Trophoblast cell (in vitro differentiated cells and primary cell): ENCODE data around the gene RPTOR.

ENCODE experiments used
- DNase-seq, 2 donors: peaks; one replicate each; pipeline ENCODE4 v3.0.0-alpha.2; 2016
- H2AFZ ChIP-seq: 2 replicates; pipeline ENCODE4 v1.6.1; 2013; ENCODE audit warnings: low read length, moderate library complexity, mild to moderate bottlenecking; ENCODE audit not compliant: insufficient read depth, poor library complexity
- H2AK5ac ChIP-seq: 2 replicates; pipeline ENCODE4 v1.6.1; 2013; ENCODE audit warnings: mild to moderate bottlenecking, low read length
- H2BK120ac ChIP-seq: 2 replicates; pipeline ENCODE4 v1.6.1; 2013; ENCODE audit warnings: low read length, mild to moderate bottlenecking, moderate library complexity; ENCODE audit not compliant: insufficient read depth, poor library complexity
- H2BK12ac ChIP-seq: 2 replicates; pipeline ENCODE4 v1.6.1; 2013; ENCODE audit warnings: mild to moderate bottlenecking, low read length, moderate library complexity
- H2BK5ac ChIP-seq: 2 replicates; pipeline ENCODE4 v1.6.1; 2013; ENCODE audit warnings: low read length, low read depth, moderate library complexity, mild to moderate bottlenecking; ENCODE audit not compliant: poor library complexity
- H3K14ac ChIP-seq: 2 replicates; pipeline ENCODE4 v1.6.1; 2013; ENCODE audit warnings: mild to moderate bottlenecking, low read length
- H3K18ac ChIP-seq: 2 replicates; pipeline ENCODE4 v1.6.1; 2013; ENCODE audit warnings: mild to moderate bottlenecking, low read length
- H3K23ac ChIP-seq: 2 replicates; pipeline ENCODE4 v1.6.1; 2013; ENCODE audit warnings: low read length
- H3K27ac ChIP-seq: 2 replicates; pipeline ENCODE4 v1.5.1; 2013; ENCODE audit warnings: low read depth, mild to moderate bottlenecking, inconsistent platforms, low read length, moderate library complexity
- H3K27me3 ChIP-seq: 2 replicates; pipeline ENCODE4 v1.6.1; 2013; ENCODE audit warnings: inconsistent platforms, mild to moderate bottlenecking, low read length, moderate library complexity; ENCODE audit not compliant: insufficient read depth
- H3K36me3 ChIP-seq, 2 experiments: 1 replicate in 1 of 2; 2 replicates in 1 of 2; pipeline ENCODE4 v1.6.1; 2013; ENCODE audit warnings: low read length in 2 of 2, mild to moderate bottlenecking in 2 of 2, moderate library complexity in 1 of 2; ENCODE audit not compliant: insufficient read depth in 2 of 2, control insufficient read depth in 1 of 2
- H3K4ac ChIP-seq: 2 replicates; pipeline ENCODE4 v1.6.1; 2013; ENCODE audit warnings: low read depth, mild to moderate bottlenecking, low read length, moderate library complexity
- H3K4me1 ChIP-seq, 2 experiments: 1 replicate in 1 of 2; 2 replicates in 1 of 2; pipeline ENCODE4 v1.6.1; 2013; ENCODE audit warnings: low read length in 2 of 2, mild to moderate bottlenecking in 2 of 2, moderate library complexity in 1 of 2; ENCODE audit not compliant: insufficient read depth in 2 of 2, control insufficient read depth in 1 of 2
- H3K4me2 ChIP-seq: 2 replicates; pipeline ENCODE4 v1.6.1; 2013; ENCODE audit warnings: inconsistent platforms, mild to moderate bottlenecking, low read length, moderate library complexity
- H3K4me3 ChIP-seq: 2 replicates; pipeline ENCODE4 v1.5.1; 2013; ENCODE audit warnings: mild to moderate bottlenecking, low read depth, low read length, inconsistent platforms
- H3K79me1 ChIP-seq: one replicate; pipeline ENCODE4 v1.6.1; 2013; ENCODE audit warnings: low read length
- H3K79me2 ChIP-seq: 2 replicates; pipeline ENCODE4 v1.6.1; 2013; ENCODE audit warnings: low read length, mild to moderate bottlenecking; ENCODE audit not compliant: control insufficient read depth, insufficient read depth, poor library complexity
- H3K9ac ChIP-seq: 2 replicates; pipeline ENCODE4 v1.6.1; 2013; ENCODE audit warnings: mild to moderate bottlenecking, low read length
- H3K9me3 ChIP-seq: 2 replicates; pipeline ENCODE4 v1.6.1; 2013; ENCODE audit warnings: low read depth, mild to moderate bottlenecking, control low read depth, inconsistent platforms, low read length; ENCODE audit not compliant: insufficient read depth
- H4K12ac ChIP-seq: 2 replicates; pipeline ENCODE4 v1.6.1; 2013; ENCODE audit warnings: low read depth, mild to moderate bottlenecking, low read length, moderate library complexity
- H4K8ac ChIP-seq: 2 replicates; pipeline ENCODE4 v1.6.1; 2013; ENCODE audit warnings: low read depth, mild to moderate bottlenecking, low read length, moderate library complexity
- H4K91ac ChIP-seq: one replicate; pipeline ENCODE4 v1.6.1; 2013; ENCODE audit warnings: low read depth, mild to moderate bottlenecking, low read length, moderate library complexity
- WGBS: extraction: QIAGEN DNeasy Blood & Tissue Kit; methylation state at CpG from one replicate; pipeline ENCODE4 v1.1.7; 2013; ENCODE audit warnings: missing lambda C conversion rate; ENCODE audit not compliant: insufficient read length, insufficient coverage; ENCODE audit errors: extremely low coverage; 5-methylcytosine and 5-hydroxymethylcytosine counted together

RPTOR gene

DNA sequence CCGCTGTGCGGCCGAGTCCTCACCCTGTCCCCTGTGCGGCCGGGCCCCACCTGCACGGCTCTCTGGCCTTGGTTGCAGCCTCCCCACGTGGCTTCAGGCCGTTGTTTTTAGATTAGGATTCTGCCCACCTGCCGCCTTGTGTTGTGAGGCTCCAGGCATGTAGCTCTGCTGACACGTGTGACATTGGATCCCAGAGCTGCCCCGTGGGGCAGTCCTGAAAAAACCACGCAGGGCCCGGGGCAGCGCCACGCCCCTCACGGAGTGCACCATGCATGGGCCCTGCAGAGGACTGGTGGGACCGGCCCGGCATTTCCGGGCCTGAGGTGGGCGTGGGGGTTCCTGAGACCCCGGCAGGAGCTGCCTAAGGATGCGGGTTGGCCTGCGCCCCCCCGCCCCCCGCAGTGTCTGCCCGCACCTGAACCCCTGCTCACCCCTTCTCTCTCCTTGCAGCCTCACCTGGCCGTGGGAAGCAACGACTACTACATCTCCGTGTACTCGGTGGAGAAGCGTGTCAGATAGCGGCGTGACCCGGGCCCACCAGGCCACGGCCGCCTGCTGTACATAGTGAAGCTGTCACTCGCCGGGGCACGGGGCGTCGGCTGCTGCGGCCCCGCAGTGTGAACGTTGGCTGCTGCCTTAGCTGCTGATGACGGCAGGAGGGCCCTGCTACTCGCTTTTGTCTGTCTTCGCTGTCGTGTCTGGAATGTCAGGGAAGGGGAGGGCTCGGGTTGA is 419.3 kb downstream of the RPTOR start:
- H3K9me3 ChIP-seq, result peaks cover 2% of the 10 kb centered on the region
- no peak overlapping the region for H2BK12ac ChIP-seq
- H2AK5ac ChIP-seq, result no peak overlapping the region
- no peak overlapping the region for H4K8ac ChIP-seq
- no peak overlapping the region for H3K27ac ChIP-seq
- no peak overlapping the region for H3K4ac ChIP-seq
- no peak overlapping the region for H4K12ac ChIP-seq
- H2BK5ac ChIP-seq, result no peak overlapping the region
- H3K9ac ChIP-seq, result no peak overlapping the region
- H3K18ac ChIP-seq, result no peak overlapping the region
- H3K36me3 ChIP-seq, result peaks cover 9 to 12% of the 10 kb centered on the region in 2 experiments
- H3K27me3 ChIP-seq, result no peaks in the 10 kb centered on the region
- no peak overlapping the region for H3K14ac ChIP-seq
- H2BK120ac ChIP-seq, result no peak overlapping the region
- H3K4me1 ChIP-seq, result peaks cover 3 to 9% of the 10 kb centered on the region in 2 experiments
- no peak overlapping the region for H3K4me3 ChIP-seq
- no peak overlapping the region for H3K4me2 ChIP-seq
- H2AFZ ChIP-seq, result no peak overlapping the region
- no peak overlapping the region for H3K23ac ChIP-seq
- WGBS, result no CpG with 5 or more reads among the region's 49 CpGs
- peaks cover 1% of the 10 kb centered on the region for H3K79me2 ChIP-seq
- DNase-seq, result no peak
- H4K91ac ChIP-seq, result no peak overlapping the region
- peaks cover 7% of the 10 kb centered on the region for H3K79me1 ChIP-seq

DNA sequence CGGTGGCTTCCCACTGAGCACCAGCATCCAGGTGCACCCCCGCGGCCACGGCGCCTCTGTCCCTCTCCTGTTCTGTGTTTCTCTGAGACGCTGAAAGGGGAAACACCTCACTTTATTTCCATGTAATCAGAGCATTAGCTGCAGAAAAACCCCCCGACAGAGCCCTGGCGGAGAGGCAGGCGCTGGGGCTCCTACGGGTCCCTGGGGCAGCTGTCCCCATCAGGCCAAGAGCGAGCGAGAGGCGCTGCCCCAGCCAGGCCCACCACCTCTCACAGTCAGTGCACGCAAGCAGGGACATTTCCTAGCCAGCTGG is 419.9 kb downstream of the RPTOR start:
- Histone ChIP-seq H2AK5ac (no peak overlapping the region), H3K4me1 (peaks cover 2 to 9% of the 10 kb centered on the region in 2 experiments), H3K4me2 (no peak overlapping the region), H3K9me3 (peaks cover 2% of the 10 kb centered on the region), H2BK120ac (no peak overlapping the region), H2BK12ac (no peak overlapping the region), H4K12ac (no peak overlapping the region), H2AFZ (no peak overlapping the region), H4K91ac (no peak overlapping the region), H3K4me3 (no peak overlapping the region), H3K27me3 (no peaks in the 10 kb centered on the region), H3K18ac (no peak overlapping the region), H3K23ac (no peak overlapping the region), H3K79me1 (peaks cover 4% of the 10 kb centered on the region), H3K14ac (no peak overlapping the region), H3K36me3 (peaks cover 9 to 12% of the 10 kb centered on the region in 2 experiments), H3K9ac (no peak overlapping the region), H4K8ac (no peak overlapping the region), H3K4ac (no peak overlapping the region), H3K27ac (no peak overlapping the region), H3K79me2 (peaks cover 1% of the 10 kb centered on the region), H2BK5ac (no peak overlapping the region)
- DNase-seq, result no peak
- no CpG with 5 or more reads among the region's 14 CpGs for WGBS

DNA sequence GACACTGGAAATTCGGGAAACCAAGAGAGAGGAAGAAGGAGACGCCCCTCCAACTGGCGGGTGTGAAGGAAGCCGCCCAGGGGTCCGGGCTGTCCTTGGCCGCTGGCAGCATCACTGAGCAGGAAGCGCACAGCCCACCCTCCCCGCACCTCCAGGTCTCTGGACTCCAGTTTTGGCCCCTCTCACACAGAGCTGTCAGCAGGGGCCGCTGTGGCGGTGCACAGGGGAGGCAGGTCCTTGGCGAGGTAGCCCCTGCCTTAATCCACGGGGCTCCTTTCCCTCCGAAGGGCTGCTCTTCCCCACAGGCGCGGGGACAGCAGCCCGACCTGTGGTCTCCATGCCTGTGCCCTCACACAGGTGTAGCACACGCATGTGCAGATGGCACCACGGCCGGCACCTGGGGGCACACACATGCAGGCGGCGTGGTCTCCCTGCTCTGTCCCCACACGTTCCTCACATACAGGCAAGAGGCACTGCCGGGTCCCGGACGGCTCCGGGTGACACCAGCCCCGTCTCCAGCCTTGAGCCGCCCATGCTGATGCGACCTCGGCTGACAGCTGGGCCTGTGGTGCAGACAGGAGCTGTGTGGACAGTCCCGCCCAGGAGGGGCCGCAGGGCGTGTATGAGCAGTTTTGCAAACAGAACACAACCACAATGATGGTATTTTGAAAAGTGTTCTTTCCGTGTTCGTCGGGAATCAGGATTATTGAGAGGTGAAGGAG is 420.4 kb downstream of the RPTOR start:
- H4K12ac ChIP-seq, result no peak overlapping the region
- H3K4me2 ChIP-seq, result no peak overlapping the region
- no peak overlapping the region for H3K9ac ChIP-seq
- H2AFZ ChIP-seq, result no peak overlapping the region
- H3K4ac ChIP-seq, result no peak overlapping the region
- no peak overlapping the region for H2BK5ac ChIP-seq
- H4K91ac ChIP-seq, result no peak overlapping the region
- DNase-seq, result no peak
- no CpG with 5 or more reads among the region's 36 CpGs for WGBS
- H2BK12ac ChIP-seq, result no peak overlapping the region
- H3K36me3 ChIP-seq, result peaks cover 9 to 12% of the 10 kb centered on the region in 2 experiments
- H3K79me2 ChIP-seq, result peaks cover 1% of the 10 kb centered on the region
- no peak overlapping the region for H3K4me3 ChIP-seq
- no peak overlapping the region for H3K14ac ChIP-seq
- H2BK120ac ChIP-seq, result no peak overlapping the region
- no peak overlapping the region for H4K8ac ChIP-seq
- H3K9me3 ChIP-seq, result peaks cover 2% of the 10 kb centered on the region
- no peak overlapping the region for H3K27ac ChIP-seq
- no peaks in the 10 kb centered on the region for H3K27me3 ChIP-seq
- H3K18ac ChIP-seq, result no peak overlapping the region
- no peak overlapping the region for H3K23ac ChIP-seq
- H2AK5ac ChIP-seq, result no peak overlapping the region
- peaks cover 4% of the 10 kb centered on the region for H3K79me1 ChIP-seq
- peaks cover 2 to 5% of the 10 kb centered on the region in 2 experiments for H3K4me1 ChIP-seq

GRCh38 chr17:80965606-80966005 is 421.0 kb downstream of the RPTOR start:
- Histone ChIP-seq H3K4ac (no peak overlapping the region), H2AFZ (no peak overlapping the region), H4K8ac (no peak overlapping the region), H3K14ac (no peak overlapping the region), H3K27me3 (no peaks in the 10 kb centered on the region), H3K9ac (no peak overlapping the region), H3K27ac (no peak overlapping the region), H3K79me2 (no peaks in the 10 kb centered on the region), H4K91ac (no peak overlapping the region), H2AK5ac (no peak overlapping the region), H2BK5ac (no peak overlapping the region), H3K4me2 (no peak overlapping the region), H3K36me3 (peaks cover 6 to 8% of the 10 kb centered on the region in 2 experiments), H2BK120ac (no peak overlapping the region), H3K18ac (no peak overlapping the region), H3K23ac (no peak overlapping the region), H3K9me3 (peaks cover 2% of the 10 kb centered on the region), H3K79me1 (no peaks in the 10 kb centered on the region), H3K4me1 (no peaks in the 10 kb centered on the region), H2BK12ac (no peak overlapping the region), H4K12ac (no peak overlapping the region), H3K4me3 (no peak overlapping the region)
- DNase-seq, result no peak
- no CpG with 5 or more reads among the region's 21 CpGs for WGBS
